Neural progenitor cell (in vitro differentiated cells): ENCODE measurements around the gene RDH11.

Source experiments
- EZH2 ChIP-seq: fragments of 200-600 bp; sonication (generic); IDR thresholded peaks from 2 replicates; pipeline ENCODE4 v1.6.1; 2017; ENCODE audit warnings: antibody characterized with exemption, mild to moderate bottlenecking, moderate library complexity
- EZH2phosphoT487 ChIP-seq: fragments of 200-600 bp; sonication (generic); IDR thresholded peaks from 2 replicates; pipeline ENCODE4 v1.6.1; 2017; ENCODE audit warnings: antibody characterized with exemption
- TF ChIP-seq, protein P1 (sequence below): fragments of 200-600 bp; sonication (generic); IDR thresholded peaks from 2 replicates; pipeline ENCODE4 v1.5.1; 2017; ENCODE audit warnings: antibody characterized with exemption, mild to moderate bottlenecking

DNA sequence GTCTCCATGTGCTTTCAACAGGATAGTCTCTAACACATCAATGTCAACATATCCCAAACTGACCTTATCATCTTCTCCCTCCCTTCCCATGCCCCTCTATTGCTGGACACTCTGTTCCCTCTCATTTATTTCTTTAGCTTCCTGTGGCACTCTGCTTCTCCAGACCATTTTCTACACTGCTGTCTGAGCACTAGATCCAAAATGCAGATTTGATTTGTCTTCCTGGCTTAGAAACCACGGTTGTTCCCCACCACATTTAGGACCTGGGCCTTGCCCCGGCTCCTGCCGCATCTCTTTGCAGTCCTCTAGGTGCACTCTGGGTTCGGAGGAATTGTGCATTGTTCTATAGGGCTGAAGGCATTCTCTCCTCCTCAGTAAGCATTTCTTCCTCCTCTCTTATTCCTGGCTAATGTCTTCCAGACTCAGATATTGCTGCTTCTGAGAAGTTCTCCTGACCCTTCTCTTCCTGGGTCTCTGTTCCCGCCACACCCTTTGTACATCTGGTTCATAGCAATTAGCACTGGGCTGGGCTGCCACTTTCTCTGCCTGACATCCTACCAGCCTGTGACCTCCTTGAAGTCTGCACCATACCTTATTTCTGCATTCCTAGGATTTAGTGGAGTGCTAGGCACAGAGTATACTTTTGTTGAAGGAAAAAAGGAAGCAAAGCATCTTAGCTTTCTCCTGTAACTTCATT, 62.0 kb downstream of the RDH11 start:
- TF ChIP-seq EZH2 (no peak), EZH2phosphoT487 (no peak)
- TF ChIP-seq, protein P1, sequence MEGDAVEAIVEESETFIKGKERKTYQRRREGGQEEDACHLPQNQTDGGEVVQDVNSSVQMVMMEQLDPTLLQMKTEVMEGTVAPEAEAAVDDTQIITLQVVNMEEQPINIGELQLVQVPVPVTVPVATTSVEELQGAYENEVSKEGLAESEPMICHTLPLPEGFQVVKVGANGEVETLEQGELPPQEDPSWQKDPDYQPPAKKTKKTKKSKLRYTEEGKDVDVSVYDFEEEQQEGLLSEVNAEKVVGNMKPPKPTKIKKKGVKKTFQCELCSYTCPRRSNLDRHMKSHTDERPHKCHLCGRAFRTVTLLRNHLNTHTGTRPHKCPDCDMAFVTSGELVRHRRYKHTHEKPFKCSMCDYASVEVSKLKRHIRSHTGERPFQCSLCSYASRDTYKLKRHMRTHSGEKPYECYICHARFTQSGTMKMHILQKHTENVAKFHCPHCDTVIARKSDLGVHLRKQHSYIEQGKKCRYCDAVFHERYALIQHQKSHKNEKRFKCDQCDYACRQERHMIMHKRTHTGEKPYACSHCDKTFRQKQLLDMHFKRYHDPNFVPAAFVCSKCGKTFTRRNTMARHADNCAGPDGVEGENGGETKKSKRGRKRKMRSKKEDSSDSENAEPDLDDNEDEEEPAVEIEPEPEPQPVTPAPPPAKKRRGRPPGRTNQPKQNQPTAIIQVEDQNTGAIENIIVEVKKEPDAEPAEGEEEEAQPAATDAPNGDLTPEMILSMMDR = no peak
